Myocyte (in vitro differentiated cells): ENCODE measurements around the gene ZNF880. TPM values are rescaled to one million over a fixed set of nuclear protein-coding genes. Genes with fewer than 3 reads are reported as not detected.
"Not testable (repeated sequence)": the region's sequence is repeated elsewhere in the genome, so short reads cannot be mapped to it uniquely, and the experiment has no call there.

ENCODE experiments used
- DNase-seq: peaks from one replicate; pipeline ENCODE4 v3.0.0-alpha.2; 2012; ENCODE audit warnings: low read depth
- polyA plus RNA-seq: library from polyadenylated mRNA; unstranded; fragments of >200 nt; gene quantifications from one replicate; pipeline ENCODE4 v1.2.1, GENCODE V29; 2012; ENCODE audit warnings: missing spikeins
- total RNA-seq: library from RNA; depleted of rRNA; stranded (reverse); fragments of >200 nt; gene quantifications from 2 replicates; pipeline ENCODE4 v1.2.3, GENCODE V29; 2014

Gene ZNF880
- 18.1 and 50.1 TPM in 2 replicates for total RNA-seq
- 24.5 TPM for polyA plus RNA-seq

- peak; percentile 93 for DNase-seq
Measured at GRCh38 chr19:52369559-52370340, at the start of gene ZNF880. TSS of gene ZNF880 (plus strand) at chr19:52369923. CDS start at chr19:52369966, 43 bp downstream.

- DNase-seq = no peak
Measured at GRCh38 chr19:52322429-52322828, 47.3 kb upstream of the ZNF880 start.

GRCh38 chr19:52331757-52332156 lies 38.0 kb upstream of the ZNF880 start:
- peak; percentile 14 for DNase-seq

DNA sequence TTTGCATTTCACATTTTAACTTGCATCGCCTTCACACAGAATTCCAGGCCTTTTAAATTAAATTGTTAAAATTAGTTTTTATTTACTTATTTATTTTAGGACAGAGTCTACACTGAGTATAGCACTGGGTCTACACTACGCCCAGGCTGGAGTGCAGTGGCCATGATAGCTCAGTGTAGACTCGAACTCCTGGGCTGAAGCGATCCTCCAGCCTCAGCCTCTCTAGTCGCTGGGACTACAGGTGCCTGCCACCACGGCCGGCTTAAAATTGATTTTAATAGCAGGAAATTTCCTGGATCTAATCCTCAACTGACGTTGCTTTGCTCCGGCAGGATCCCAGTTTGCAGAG lies 34.0 kb upstream of the ZNF880 start:
- DNase-seq = no peak

- DNase-seq = peak; percentile 80
Measured at GRCh38 chr19:52336117-52336790, 33.5 kb upstream of the ZNF880 start, which contains the start of gene ZNF610. TSS of gene ZNF610 (plus strand) at chr19:52336243. CDS start at chr19:52349173, 12,930 bp downstream.

GRCh38 chr19:52336791-52337381 lies 32.8 kb upstream of the ZNF880 start:
- DNase-seq = peak; percentile 13

DNA sequence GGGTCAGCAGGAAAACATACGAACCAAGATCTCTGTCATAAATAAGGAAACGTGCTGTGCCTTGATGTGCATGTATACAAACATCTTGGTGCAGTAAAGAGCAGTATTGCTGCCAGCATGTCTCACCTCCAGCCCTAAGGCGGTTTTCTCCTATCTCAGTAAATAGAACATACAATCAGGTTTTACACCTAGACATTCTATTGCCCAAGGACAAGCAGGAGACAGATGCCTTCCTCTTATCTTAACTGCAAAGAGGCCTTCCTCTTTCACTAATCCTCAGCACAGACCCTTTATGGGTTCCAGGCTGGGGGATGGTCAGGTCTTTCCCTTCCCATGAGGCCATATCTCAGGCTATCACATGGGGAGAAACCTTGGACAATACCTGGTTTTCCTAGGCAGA lies 30.7 kb upstream of the ZNF880 start:
- DNase-seq = not testable (repeated sequence)

DNA sequence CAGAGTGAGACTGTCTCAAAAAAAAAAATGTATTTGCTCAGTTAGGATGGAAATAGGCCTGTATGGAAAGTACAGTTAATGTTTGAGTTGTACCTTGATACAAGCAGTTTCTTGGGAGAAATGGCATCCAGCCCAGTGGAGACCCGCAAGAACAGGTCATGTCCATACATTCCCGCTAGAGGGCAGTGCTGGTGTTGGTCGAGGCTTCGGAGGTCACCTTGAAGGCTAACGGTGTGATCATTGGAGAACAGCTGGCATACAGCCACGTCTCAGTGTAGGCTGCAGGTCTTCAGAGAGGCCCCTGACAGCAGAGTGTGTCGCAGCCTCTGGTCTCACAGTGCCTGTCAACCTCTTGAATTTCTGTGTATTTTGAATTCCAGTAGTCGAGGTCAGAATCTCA lies 26.2 kb upstream of the ZNF880 start:
- peak; percentile 7 for DNase-seq

GRCh38 chr19:52345162-52345561 lies 24.6 kb upstream of the ZNF880 start:
- no peak for DNase-seq

DNA sequence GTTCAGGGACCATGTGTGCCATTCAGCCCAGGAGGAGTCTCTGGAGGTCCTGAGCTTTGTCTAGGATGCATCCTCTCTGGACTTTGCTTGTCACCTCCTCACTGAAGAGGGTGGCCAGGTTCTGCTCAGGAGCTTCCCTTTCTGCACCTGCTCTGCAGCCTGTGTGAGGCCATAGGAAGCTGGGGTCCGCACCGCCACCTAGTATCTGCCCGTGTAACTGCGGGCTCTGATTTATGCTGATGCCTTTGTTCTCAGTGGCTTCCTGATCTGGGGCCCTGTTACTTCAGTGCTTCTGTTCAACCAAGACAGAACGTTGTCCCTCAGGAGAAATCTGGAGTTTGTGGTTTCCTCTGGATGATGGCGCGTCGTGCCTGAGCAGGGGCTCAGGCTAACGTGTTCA lies 18.2 kb upstream of the ZNF880 start:
- DNase-seq = no peak

- no peak for DNase-seq
Measured at GRCh38 chr19:52366414-52366824, 3.3 kb upstream of the ZNF880 start.

GRCh38 chr19:52370341-52370710 lies 603 bp downstream of the ZNF880 start:
- no peak for DNase-seq

DNA sequence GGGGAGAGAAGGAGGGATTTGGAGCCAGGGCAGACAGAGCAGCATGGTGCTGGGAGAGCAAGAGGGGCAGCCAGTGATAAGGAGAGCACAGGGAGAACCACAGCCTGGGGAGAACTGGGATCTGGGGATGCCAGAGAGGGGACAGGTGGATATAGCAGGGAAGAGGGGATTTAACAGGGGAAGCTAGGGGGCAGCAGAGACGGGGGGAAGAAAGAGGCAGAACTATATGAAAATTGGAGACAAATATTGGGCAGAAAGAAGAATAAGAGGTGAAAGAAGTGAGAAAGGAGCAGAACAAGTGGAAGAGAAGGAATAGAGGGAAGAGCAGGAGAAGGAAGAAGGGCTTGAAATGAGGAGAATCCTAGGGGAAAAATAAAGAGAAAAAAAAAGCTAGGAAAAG lies 21.4 kb downstream of the ZNF880 start:
- no peak for DNase-seq

DNA sequence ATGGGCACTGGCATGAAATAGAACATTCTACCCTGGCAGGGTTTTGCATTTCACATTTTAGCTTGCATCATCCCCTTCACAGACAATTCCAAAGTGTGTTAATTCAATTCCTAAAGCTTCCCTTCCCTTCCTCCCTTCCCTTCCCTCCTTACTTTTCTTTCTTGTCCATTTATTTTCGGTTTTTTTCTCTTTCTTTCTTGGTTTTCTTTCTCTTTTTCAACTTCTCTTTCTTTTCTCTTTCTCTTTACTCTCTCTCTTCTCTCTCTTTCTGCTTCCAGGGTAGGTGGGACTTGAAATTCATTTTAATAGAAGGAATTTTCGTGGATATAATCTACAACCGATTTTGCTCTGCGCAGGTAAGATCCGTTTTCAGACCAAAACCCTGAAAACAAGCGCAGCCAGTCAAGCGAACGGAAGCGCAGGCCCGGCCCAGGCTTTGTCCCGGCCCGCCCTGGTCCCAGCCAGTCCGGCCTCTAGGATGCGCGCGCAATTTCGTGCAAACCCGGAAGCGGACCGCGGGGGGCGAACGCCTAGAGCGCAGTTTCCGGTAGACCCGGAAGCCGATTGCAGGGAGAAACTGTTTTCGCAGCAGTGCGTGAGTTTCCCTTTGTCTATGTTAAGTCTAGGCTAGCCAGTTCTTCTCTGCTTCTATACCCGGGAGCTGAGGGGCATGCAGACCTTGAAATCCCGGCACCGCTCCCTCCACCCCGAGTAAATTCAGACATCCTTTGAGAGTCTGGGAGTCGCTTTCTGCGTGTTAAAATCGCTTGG lies 27.8 kb downstream of the ZNF880 start, which contains the start of gene ZNF528:
Gene ZNF528 (plus strand): TSS at position 540 of the 771 bp plus-strand sequence. CDS start 4,165 bp downstream, outside the sequence.
- peak; percentile 89 for DNase-seq

DNA sequence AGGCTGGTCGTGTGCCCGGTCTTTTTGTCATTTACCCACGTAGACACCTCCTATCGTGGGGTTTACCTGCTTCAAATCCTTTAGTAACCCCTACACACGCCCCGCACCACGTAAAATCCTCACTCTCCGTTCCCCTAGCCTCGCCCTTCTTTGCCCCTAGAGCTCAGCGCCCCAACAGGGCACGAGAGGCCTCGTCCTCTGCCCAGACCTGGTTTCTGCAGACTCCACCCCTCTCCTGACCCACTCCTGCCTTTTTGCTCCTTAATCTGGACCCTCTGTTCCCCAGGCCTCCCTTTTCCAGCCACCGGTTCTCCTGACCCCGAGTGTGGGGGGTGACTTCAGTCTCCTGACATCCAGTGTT lies 28.3 kb downstream of the ZNF880 start:
- DNase-seq = peak; percentile 12

- no peak for DNase-seq
Measured at GRCh38 chr19:52410276-52410675, 40.6 kb downstream of the ZNF880 start.

DNA sequence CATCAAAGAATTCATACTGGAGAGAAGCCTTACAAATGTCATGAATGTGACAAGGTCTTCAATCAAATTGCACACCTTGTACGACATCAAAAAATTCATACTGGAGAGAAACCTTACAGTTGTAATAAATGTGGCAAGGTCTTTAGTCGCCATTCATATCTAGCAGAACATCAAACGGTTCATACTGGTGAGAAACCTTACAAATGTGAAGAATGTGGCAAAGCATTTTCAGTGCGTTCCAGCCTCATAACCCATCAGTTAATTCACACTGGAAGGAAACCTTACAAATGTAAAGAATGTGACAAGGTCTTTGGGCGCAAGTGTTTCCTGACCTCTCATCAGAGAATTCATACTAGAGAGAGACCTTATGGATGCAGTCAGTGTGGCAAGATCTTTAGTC lies 46.0 kb downstream of the ZNF880 start:
- DNase-seq = no peak

DNA sequence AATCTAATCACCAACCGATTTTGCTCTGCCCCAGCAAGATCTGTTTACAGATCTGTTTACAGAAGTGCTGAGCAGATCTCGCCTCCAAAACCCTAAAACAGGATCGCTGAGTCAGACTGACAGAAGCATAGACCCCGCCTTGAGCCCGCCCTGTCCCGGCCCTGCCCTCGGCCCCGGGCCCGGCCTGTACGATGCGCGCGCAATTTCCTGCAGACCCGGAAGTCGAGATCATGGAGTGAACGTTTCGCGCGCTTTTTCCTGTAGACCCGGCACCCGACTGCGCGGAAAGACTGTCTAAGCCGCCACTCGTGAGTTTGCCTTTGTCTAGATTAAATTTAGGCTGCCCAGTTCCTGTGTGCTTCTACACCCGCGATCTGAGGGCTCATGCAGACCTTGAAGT lies 59.2 kb downstream of the ZNF880 start, which contains the start of gene ZNF534:
Gene ZNF534 (plus strand): TSS at position 212 of the 400 bp plus-strand sequence. CDS start 2,327 bp downstream, outside the sequence.
- DNase-seq = no peak
